HEK293T (cell line): ENCODE results near the gene PCBP2.

ENCODE experiments used
- ARNT ChIP-seq: fragments of 450-650 bp; IDR thresholded peaks from 2 replicates; pipeline ENCODE4 v1.6.1; 2017; ENCODE audit warnings: mild to moderate bottlenecking
- BHLHE40 ChIP-seq: fragments of 450-650 bp; IDR thresholded peaks from 2 replicates; pipeline ENCODE4 v1.6.1; 2016; ENCODE audit warnings: mild to moderate bottlenecking, moderate library complexity, borderline replicate concordance
- ELF4 ChIP-seq: fragments of 450-650 bp; IDR thresholded peaks from 2 replicates; pipeline ENCODE4 v1.6.1; 2017; ENCODE audit warnings: antibody characterized with exemption
- FOXA1 ChIP-seq: fragments of 450-650 bp; IDR thresholded peaks from 2 replicates; pipeline ENCODE4 v1.6.1; 2016; ENCODE audit warnings: mild to moderate bottlenecking
- FOXK2 ChIP-seq: fragments of 450-650 bp; IDR thresholded peaks from 2 replicates; pipeline ENCODE4 v1.6.1; 2016; ENCODE audit warnings: mild to moderate bottlenecking
- HDGF ChIP-seq: fragments of 450-650 bp; IDR thresholded peaks from 2 replicates; pipeline ENCODE4 v1.6.1; 2017; ENCODE audit warnings: antibody characterized with exemption, borderline replicate concordance
- LEF1 ChIP-seq: fragments of 450-650 bp; IDR thresholded peaks from 2 replicates; pipeline ENCODE4 v1.6.1; 2017; ENCODE audit warnings: mild to moderate bottlenecking, borderline replicate concordance
- NFRKB ChIP-seq: fragments of 450-650 bp; IDR thresholded peaks from 2 replicates; pipeline ENCODE4 v1.6.1; 2016; ENCODE audit warnings: mild to moderate bottlenecking, moderate library complexity
- SP1 ChIP-seq: fragments of 450-650 bp; IDR thresholded peaks from 2 replicates; pipeline ENCODE4 v1.6.1; 2017
- SUZ12 ChIP-seq: fragments of 450-650 bp; IDR thresholded peaks from 2 replicates; pipeline ENCODE4 v1.6.1; 2016; ENCODE audit warnings: mild to moderate bottlenecking
- TARDBP ChIP-seq: fragments of 450-650 bp; IDR thresholded peaks from 2 replicates; pipeline ENCODE4 v1.6.1; 2016
- ZNF384 ChIP-seq: fragments of 450-650 bp; IDR thresholded peaks from 2 replicates; pipeline ENCODE4 v1.6.1; 2016

GRCh38 chr12:53474077-53474476, 22.2 kb downstream of the PCBP2 start:
- no peak for TF ChIP-seq SP1
- TF ChIP-seq ZNF384 = no peak
- TF ChIP-seq BHLHE40 = no peak
- TF ChIP-seq SUZ12 = no peak
- no peak for TF ChIP-seq LEF1
- no peak for TF ChIP-seq TARDBP
- no peak for TF ChIP-seq ELF4
- no peak for TF ChIP-seq ARNT
- no peak for TF ChIP-seq FOXA1
- TF ChIP-seq HDGF = no peak
- no peak for TF ChIP-seq FOXK2
- TF ChIP-seq NFRKB = no peak
